GM21529 (cell line): ENCODE results near the gene PDLIM7.

Experiments used
- ATAC-seq: cut with Tn5 transposase; IDR thresholded peaks from one replicate; pipeline ENCODE4 v1.9.1; 2021; ENCODE audit not compliant: unreplicated experiment

PDLIM7 gene

DNA sequence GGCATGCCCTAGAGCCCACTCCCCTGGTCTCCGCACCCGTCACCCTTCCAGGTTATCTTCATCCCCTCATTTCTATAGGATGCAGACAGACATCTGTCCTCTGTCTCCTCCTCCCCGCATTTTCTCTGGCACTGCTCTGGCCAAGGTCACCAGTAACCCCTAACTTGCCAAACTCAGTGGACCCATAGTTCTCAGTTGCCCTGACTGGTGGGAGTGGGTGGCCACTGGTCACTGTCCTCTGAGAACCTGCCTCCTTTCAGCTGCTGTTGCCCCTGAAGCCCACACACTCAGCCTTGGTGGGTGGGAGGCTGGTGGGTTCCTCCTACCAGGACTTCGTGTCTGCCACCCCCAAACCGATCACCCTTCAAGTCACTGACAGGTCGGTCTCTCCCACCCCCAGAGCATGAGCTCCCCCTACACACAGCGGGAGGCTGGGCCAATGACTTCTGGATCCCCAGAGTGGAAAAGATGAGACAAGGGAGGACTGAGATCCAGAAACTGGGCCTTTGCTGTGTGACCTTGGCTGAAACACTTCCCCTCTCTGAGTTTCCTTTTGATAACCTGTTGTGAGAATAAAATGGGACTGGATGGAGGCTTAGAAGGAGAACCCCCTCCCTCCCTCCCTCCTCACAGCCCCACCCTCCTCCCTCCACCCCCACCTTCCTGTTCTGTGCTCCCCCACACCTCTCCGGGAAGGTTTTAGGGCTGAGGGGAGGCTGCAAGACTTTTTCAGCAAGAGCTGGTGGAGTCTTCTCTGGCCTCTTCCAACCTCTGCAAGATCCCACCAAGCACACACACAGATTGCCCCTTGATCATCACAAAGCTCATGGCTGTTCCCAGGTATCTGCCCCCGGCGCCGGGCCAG, 21.6 kb downstream of the PDLIM7 start:
- no peak for ATAC-seq

DNA sequence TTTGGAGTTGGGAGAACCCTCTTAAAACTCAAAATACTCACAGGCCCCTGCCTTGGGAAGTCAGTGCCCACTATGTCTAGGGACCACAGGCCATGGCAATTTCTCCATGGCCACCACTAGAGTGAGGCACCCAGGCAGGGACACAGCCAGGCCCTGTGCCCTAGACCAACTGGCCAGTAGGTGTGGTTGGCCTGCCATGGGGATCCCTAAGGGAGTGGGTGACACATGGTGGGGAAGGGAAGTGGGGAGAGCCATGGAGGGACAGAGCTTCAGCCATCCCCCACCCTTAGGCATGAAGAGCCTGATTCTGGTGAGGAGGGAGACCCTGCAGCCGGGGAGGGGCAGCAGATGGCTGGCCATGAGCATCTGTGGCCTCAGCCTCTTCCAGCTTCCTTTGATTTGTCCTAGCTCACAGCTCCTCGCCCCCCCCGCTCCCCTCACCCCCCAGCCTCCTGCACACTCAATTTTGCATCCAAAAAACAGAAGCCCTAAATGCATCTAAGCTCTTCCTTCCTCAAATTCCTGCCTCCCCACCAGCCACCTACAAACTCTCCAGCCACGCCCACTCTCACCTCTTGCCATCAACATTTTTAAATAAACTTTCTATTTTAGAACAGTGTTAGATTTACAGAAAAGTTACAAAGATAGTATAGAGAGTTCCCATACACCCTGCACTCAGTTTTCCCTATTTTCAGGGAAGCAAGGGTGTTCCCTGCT, 22.4 kb downstream of the PDLIM7 start:
- no peak for ATAC-seq

DNA sequence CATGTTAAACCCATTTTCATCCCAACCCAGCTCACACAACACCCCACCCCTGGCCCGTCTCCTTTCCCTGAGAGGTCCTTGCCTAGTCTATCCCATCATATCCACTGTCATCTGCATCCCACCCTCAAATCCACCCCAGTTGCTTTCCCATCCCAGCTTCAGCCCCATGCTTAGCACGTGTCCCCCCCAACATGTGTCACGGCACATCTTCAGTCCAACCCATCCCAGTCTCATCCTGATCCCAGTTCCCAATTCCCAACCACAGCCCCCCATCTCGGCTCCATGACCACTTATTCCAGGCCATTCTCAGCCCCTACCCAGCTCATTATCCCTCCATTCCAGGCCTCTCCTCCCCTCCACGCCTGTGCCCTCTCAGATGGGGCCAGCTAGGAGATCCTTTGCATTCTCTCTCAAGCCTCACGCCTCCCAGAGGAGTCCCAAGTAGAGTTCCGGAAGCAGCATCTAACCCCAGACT, 23.4 kb downstream of the PDLIM7 start:
- ATAC-seq, result no peak

DNA sequence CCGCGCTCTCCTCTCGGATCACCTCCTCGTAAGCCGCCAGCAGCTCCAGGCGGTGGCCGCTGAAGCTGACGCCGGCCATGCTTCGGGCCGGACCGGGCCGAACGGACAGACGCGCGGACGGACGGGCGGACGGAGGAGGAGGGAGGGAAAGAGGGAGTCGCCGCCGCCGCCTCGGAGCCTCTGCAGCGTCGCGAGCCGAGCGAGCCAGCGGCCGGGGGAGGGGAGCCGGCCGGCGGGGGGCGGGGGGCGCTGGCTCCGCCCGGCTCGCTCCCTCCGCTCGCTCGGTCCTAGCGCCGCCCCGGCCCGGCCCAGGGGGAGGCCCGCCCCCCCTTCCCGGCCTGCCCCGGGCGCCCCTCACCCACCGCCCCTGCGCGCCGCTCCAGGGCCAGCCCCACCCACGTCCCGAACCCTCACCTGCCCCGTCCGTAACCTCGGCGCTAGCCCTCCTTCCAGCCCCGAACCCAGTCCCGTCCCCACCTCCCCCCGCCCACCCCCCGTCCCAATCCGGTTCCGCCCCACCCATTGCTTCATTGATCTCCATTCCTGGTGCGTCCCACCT, 23.9 kb downstream of the PDLIM7 start, which contains the start of gene DBN1:
TSS of gene DBN1 (minus strand) at position 192 of the 559 bp plus-strand sequence. CDS start at position 79, 113 bp downstream.
- ATAC-seq, result peak; percentile 39

DNA sequence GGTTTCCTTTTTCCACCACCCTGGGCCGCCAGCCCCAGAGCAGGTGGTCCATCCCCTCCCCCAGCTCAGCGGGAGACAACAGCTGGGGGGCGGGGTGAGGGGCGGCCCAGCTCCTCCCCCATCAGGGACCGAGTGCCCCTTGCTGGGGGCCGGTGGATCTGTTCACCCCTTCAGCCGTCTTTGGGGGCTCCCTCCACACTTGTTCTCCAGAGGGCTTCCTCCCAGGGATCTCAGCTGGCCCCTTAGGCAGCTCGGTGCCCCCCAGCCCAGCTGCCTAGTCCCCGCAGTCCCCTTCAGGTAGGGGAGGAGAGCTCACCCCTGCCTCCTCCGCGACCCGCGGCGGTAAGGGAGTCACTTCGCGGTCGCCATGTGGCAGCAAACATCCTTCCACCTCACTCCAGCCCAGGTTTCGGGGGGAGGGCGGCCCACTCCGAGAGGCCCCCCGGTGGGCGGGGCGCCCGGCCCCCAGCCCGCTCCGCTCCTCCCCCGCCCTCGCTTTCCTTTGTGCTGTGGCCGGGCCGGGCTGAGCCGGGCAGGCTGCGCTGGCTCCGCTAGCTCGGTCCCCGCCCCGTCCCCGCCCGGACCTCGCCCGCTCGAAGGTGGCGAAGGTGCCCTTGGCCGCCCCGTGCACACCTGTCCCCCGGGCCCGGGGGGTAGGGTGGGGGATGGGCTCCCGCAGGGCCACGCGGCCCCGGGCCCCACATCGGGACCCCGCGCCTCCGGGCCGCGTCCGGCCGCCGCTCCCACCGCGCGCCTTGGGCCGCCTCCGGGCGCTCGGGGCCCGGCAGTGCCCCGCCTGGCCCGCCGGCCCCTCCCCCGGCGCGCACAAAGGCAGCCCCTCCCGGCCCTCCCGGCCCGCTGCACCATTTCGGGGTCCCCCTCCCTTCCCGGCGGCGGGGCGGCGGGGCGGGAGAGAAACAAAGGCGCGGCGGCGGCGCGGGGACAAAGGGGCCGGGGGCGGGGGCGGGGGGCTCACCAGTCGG, 24.7 kb downstream of the PDLIM7 start:
- peak; percentile 39 for ATAC-seq

DNA sequence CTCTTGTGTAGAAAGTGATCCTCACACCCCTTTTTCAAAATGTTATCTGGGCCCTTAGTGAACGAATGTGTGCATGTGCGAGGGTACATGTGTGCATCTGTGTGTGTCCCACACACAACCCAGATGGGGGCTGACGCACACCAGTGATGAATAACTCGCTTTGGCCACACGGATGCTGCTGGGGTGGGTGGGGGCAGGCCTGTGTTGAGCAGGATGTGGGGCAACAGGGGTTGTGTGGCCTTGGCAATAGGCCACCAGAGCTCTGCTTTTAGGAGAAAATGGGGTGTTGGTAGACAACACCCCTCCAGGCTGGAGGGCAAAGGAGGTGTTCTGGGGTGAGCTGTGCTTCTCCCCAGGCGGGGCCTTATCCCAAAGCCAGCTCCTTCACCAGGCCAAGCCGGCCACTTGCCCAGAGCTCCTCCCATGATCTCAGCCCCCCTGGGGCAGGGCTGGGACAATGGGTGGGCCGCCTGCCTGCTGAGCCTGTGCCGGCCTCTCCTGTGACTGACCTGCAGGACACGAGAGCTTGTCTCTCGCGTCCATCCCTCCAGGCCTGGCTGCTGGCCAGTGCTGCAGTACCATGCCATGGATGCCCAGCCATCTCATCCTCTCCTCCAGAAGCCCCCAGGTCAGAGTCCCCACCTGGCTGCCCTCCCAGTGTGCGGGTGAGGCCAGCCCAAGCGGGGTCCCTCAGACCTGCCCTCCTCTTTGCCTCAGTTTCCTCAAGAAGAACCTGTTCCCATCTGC, 25.6 kb downstream of the PDLIM7 start:
- no peak for ATAC-seq

DNA sequence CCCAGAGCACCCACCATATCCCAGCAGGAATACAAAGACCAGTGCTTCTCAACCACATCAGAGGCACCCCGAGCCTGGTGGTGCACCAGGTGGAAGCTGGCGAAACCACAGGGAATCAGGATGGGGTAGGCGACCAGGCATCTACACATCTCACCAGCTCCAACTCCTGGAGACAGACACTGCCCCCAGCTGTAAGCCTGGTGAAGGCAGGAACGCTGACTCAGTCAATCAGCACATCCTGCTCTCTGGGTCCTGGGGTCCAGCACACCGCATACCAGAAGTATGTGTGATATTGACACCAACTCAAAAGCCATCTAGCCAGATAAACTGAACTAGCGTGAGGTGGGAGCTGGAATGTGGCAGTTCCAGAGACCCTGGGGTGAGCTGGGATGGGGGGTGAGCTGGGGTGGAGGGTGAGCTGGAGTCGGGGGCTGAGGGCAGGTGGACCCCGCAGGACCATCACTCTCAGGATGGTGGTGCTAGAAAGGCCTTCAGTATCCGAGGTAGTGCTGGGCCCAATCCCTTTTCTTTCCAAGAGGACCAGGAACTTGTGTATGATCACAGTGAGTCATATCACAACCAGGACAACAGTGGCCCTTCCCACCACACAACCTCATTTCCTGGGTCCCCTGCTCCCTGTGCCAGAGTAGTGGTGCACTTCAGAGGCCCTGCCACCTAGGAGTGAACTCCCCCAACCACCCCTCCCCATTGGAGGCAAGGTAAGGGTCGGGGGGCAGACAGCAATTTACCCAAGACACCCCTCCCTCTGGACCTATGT, 26.5 kb downstream of the PDLIM7 start:
- ATAC-seq, result no peak

DNA sequence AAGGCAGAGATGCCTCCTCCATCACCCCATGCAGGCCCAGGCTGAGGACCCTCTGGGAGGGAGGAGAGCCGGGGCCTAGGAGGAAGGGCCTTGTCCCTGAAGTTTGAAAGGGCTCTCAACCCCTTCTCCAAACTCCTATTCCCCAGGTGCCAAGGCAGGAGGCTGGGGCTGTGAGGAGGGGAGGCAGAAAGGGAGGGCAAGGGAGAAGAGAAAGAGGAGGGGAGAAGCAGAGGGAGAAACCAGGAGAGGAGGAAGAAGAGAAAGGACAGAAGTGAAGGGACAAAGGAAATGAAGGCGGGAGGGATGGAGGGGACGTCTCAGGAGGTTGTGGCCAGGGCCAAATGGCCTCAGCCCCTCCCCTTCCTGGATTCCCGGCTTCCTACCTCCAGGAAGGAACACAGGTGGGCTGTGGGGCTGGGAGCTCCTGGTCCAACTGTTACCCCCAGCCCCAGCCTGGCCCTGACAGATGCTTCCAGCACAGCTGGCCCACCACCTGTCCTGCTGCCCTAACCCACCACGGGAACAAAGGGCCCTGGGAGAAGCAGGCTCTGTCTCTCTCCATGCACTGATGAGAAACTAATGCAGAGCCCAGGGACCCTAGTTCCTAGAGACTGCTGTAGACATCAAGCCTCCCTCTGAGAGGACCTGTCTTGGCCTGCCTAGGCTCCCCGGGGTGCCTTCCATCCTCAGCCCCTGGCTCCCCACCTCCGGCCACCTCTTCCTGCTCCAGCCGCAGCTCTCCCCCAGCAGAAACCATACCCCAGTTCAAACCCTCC, 27.5 kb downstream of the PDLIM7 start:
- ATAC-seq, result no peak

DNA sequence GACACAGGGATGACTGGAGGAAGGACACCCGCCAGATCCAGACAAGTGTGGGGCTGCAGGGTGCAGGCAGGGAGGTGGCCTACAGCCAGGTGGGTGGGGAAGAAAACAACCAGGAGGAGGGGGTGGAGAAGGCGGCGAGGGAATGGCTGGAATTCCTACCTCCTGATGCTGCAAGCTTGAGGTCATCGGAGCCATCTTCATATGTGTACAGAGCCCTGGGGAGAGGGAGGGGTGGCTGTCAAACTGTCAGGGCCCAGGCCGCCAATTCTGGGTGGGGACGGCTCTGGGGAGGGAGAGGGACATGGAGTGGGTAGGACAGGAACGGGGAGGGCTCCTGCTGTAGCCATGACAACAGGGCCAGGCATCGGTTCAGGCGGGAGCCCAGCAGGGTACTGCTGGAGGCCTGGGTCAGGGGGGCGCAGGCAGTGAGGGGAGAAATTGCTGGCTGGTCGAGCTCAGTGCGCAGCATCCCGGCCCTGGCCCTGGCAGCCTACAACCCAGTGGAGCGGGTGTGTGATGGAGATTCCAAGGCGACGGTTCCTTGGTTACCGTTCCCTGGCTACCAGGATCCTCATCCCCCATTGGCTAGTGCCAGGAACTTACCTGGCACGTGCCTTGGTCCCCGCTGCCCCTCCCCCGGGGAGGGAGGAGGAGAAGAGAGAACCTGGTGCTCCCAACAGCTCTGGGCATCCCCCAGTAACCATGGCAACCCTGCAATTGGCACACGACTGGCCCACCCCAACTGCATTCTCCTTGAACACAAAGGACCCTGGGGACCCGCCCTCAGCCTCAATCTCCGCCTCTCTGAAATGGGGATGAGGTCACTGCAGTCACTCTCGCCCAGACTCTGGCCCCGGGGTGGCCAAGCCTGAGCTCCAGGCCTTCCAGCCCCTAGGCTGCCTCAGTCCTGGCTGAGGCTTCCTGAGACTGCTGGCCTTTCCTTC, 28.4 kb downstream of the PDLIM7 start:
- no peak for ATAC-seq

DNA sequence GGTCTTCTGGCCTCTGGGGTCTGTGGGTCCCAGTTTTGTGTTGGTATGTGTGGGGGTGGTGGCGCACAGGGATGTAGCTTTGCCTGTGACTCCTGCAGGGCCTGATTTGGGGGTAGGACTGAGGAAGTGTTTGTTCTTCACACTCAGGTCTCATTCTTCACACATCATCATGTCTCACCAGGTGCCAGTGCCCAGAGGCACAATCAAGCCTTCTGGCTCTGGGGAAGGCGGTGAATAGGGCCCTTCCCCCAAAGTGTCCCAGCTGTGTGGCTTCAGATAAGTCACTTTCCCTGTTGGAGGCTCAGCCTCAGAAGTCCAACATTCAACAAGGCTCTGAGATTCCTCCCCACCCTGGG, 29.1 kb downstream of the PDLIM7 start:
- ATAC-seq, result no peak

DNA sequence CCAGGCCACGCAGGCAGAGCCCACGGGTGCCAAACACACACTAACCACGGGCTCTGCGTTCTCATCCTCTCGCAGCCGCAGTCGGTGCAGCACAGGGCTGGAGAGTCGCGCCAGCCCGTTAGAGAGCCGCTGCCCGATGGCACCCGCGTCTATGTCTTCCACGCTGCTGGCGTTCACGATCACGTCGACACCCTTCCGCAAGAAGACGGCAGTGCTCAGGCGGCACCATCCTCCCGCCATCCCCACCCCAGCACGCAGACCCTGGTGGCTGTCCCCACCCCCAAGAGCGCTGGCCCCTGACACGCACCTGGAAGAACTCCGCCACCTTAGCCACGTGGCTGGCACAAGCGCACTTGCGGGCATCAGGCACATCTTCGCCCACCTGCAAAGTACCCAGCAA, 30.0 kb downstream of the PDLIM7 start:
- no peak for ATAC-seq

DNA sequence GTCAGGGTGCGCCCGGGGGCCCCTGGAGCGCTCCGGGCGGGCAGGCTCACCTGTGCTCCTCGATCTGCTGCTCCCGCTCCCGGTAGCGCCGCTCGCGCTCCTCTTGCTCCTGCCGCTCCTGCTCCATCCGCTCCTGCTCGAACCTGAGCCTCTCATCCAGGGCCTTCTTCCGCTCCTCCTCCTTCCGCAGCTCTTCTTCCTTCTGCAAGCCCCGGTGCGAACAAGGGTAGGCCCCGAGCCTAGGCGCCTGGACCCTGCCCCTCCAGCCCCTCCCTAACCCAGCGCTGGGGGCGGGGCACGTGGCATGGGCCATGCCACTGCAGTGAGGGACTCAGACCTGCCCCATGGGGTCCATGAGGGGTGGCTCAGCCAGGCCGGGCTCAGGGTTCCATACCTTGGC, 30.5 kb downstream of the PDLIM7 start:
- ATAC-seq, result no peak

DNA sequence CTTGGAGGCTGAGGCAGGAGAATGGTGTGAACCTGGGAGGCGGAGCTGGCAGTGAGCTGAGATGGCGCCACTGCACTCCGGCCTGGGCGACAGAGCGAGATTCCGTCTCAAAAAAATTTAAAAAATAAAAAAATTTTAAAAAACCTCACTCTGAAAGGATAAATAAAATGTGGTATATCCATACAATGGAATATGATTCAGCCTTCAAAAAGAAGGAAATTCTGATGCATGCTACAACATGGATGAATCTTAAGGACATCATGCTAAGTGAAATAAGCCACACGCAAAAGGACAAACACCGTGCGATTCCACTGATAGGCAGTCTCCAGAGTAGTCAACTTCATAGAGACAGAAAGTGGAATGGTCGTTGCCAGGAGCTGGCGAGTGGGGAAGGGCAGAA, 32.4 kb downstream of the PDLIM7 start:
- no peak for ATAC-seq

DNA sequence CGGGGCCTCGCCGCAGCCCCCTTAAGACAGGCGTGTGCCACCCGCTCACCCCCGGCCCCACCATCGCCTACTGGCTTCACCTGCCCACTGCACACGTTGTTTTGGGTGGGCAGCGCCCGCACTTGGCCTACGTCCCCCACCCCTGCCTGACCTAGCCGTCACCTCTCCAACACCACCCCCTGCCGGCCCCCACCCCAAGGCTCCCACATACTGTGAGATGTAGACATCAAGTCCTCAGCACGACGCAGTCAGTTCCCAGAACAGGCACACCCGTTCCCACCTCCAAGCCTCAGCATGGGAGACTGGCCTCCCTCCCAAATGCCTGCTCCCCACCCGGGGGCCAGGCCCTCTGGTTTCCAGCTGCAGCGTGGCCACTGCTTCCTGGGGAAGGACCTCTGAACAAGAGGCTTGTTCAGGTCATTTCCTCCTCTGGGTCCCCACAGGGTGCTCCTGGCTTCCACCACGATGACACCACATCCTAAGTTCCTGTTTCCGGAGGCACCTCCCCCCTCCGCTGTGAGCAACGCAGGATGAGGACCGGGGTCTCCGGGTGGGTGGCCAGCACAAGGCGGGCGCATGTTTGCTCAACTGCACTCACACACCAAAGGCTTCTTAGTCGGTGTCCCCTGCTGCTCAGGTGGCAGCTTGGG, 35.3 kb downstream of the PDLIM7 start:
- no peak for ATAC-seq

DNA sequence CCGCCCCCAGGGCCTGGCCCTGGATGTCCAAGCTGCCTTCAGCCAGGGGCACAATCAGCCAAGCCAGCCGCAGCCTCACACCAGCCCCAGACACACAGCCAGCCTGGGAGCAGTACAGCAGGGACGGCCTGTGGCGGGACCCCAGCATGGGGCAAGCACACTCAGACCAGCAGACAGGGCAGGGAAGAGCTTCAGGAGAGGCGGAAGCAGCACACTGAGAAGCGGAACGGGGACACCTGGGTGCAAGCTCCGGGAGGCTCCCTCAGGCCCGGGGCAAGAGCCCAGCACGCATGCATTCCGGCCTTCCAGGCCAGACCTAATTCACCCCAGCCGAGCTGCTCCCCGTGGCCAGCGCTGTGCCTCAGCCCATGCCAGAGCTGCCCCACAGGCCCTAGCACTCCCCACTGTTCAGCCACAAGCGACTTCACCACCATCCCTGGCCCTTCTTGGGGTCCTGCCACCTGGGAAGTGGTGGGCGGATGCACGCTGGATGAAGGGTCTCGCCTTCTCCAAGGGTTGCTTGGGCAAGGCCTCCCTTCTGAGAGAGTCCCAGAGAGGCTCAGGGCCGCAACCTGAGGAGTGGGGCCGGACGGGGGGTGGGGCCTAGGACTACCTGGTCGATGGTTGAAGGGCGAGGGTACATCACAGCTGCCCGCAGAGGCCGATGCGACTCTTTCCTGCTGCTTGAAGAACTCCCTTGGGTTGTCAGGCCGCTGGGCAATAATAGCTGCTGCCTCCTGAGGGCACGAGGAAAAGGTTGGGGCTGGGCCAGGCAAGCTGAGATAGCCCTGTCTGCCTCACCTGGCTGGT, 37.4 kb downstream of the PDLIM7 start:
- ATAC-seq, result no peak

DNA sequence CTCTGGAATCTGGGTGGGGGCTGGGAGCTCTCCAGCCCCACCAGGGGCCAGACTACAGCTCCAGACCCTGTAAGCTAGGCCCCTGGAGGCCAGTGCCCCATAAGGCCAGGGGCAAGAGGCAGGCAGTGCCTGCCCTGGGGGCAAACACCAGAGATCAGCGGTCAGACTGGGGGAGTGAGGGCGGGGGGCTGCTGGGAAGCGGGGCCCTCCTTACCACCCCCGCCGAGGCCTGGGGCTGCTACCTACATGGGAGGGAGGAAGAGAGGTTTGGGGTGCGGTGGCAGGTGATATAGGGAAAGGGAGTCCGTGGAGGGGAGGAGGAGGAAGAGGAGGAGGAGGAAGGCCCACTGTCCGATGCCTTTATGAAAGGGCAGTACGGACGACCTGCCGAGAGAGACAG, 38.0 kb downstream of the PDLIM7 start:
- ATAC-seq, result no peak
